GM19452 (cell line): Measurements from ENCODE around the gene TMEM170A.
"Not testable (repeated sequence)": the region's sequence is repeated elsewhere in the genome, so short reads cannot be mapped to it uniquely, and the experiment has no call there.

Source experiments
- ATAC-seq: cut with Tn5 transposase; IDR thresholded peaks from one replicate; pipeline ENCODE4 v1.9.1; 2021; ENCODE audit not compliant: unreplicated experiment

The TMEM170A gene

GRCh38 chr16:75456971-75457370 lies 7.5 kb downstream of the TMEM170A start:
- no peak for ATAC-seq

DNA sequence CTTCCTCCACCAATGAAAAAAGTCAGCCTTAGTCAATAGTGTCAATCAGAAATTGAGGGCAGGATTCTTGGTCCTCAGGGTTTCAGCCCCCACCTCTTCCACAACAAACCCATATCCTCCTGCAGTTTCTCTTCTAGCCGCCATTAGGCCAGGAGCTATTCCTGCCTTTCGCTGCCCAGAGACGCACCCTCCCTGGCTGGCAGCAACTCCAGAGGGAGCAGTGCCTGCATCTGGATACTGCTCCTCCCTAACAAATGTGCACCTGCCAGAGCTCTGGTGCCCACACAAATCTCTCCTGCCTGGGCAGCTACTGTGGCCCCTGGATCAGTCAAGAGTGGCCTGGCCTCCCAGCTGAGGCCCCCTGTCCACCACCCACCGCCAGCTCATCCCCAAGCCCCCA lies 8.0 kb downstream of the TMEM170A start:
- not testable (repeated sequence) for ATAC-seq

GRCh38 chr16:75455677-75456076 lies 8.8 kb downstream of the TMEM170A start:
- ATAC-seq, result no peak

DNA sequence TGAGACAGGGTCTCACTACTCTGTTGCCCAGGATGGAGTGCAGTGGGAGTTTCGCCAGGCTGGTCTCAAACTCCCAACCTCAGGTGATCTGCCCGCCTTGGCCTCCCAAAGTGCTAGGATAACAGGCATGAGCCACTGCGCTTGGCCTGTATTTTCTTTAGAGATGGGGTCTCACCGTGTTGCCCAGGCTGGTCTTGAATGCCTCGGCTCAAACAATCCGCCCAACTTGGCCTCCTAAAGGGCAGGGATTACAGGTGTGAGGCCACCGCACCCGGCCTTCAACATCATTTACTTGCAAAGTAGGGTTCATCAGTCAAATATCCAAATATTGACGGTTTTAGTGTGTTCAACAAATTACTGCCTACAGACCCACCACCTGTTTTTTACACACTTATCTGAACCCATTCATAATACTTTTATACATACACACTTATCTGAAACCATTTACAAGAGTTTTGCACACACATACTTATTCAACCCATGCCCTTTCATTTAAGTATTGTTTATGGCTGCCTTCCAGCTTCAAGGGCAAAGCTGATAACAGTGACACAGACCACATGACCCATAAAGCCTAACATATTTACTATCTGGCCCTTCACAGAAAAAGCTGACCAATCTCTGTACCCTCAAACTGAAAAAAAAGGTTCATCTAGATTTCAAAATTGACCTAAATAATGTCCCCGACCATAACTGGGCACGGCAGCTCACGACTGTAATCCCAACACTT lies 11.9 kb downstream of the TMEM170A start:
- ATAC-seq, result no peak

GRCh38 chr16:75446416-75446815 lies 18.1 kb downstream of the TMEM170A start:
- ATAC-seq, result no peak

- ATAC-seq, result no peak
Observed at GRCh38 chr16:75445298-75445697, 19.2 kb downstream of the TMEM170A start.

GRCh38 chr16:75443298-75443697 lies 21.2 kb downstream of the TMEM170A start:
- no peak for ATAC-seq

GRCh38 chr16:75433732-75434413 lies 30.6 kb downstream of the TMEM170A start:
- peak; percentile 67 for ATAC-seq

- ATAC-seq, result peak; percentile 94
Observed at GRCh38 chr16:75432828-75433731, 31.4 kb downstream of the TMEM170A start, which contains the start of gene CFDP1. CFDP1 (minus strand) TSS chr16:75433503; CDS start chr16:75433352, 151 bp downstream.

DNA sequence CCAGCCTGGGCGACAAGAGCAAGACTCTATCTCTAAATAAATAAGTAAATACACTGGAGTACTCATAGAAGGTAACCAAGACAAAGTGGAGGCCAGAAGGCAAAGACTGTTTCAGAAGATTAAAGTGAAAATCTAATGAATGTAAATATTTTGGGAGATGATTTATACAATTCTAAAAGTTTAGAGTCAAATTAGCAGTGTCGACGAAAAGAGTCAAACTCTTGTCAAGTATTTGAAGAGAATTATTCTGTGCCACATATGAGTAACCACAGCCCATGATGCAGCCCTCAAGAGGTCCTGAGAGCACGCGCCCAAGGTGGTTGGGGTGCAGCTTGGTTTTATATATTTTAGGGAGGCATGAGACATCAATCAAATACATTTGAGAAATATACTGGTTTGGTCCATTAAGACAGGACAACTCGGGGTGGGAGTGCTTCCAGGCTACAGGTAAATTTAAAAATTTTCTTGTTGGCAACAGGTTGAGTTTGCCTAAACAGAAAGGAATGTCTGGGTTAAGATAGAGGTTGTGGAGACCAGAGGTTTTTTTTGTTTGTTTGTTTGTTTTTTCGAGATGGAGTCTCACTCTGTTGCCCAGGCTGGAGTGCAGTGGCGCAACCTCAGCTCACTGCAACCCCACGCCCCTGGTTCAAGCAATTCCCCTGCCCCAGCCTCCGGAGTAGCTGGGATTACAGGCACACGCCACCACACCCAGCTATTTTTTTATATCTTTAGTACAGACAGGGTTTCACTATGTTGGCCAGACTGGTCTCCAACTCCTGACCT lies 34.7 kb downstream of the TMEM170A start:
- no peak for ATAC-seq

GRCh38 chr16:75426524-75426923 lies 38.0 kb downstream of the TMEM170A start:
- ATAC-seq, result not testable (repeated sequence)

DNA sequence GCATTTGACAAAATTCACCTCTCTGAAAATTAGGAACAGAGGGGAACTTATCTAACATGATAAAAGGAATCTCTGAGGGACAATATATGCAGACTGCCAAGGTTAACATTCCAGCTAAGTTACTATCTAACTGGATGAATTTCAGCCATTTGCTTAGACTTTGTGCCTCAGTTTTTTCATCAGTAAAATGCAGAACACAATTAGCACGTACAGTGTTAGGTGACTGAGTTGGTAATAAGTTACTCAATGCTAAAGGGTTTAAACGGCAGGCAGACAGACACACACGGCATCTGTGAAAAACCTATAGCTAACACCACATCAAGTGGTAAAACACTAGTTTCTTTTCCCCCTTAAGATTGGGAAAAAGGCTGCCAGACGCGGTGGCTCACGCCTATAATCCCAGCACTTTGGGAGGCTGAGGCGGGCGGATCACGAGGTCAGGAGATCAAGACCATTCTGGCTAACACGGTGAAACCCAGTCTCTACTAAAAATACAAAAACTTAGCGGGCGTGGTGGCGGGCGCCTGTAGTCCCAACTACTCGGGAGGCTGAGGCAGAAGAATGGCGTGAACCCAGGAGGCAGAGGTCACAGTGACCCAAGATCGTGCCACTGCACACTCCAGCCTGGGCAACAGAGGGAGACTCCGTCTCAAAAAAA lies 40.3 kb downstream of the TMEM170A start:
- not testable (repeated sequence) for ATAC-seq

DNA sequence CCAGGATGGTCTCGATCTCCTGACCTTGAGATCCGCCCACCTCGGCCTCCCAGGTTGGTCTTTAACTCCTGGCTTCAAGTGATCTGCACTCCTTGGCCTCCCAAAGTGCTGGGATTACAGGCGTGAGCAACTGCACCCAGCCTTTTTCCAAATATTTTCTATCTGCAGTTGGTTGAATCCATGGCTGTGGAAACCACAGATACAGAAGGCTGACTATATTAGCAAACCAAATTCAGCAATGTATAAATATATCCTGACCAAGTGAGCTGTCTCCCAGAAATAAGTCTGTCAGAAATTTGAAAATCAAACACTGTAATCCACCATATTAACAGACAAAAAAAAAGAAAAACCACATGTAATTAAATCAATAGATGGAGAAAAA lies 40.8 kb downstream of the TMEM170A start:
- ATAC-seq, result no peak

GRCh38 chr16:75421820-75422126 lies 42.7 kb downstream of the TMEM170A start:
- ATAC-seq, result no peak

- peak; percentile 78 for ATAC-seq
Observed at GRCh38 chr16:75420987-75421819, 43.3 kb downstream of the TMEM170A start.

DNA sequence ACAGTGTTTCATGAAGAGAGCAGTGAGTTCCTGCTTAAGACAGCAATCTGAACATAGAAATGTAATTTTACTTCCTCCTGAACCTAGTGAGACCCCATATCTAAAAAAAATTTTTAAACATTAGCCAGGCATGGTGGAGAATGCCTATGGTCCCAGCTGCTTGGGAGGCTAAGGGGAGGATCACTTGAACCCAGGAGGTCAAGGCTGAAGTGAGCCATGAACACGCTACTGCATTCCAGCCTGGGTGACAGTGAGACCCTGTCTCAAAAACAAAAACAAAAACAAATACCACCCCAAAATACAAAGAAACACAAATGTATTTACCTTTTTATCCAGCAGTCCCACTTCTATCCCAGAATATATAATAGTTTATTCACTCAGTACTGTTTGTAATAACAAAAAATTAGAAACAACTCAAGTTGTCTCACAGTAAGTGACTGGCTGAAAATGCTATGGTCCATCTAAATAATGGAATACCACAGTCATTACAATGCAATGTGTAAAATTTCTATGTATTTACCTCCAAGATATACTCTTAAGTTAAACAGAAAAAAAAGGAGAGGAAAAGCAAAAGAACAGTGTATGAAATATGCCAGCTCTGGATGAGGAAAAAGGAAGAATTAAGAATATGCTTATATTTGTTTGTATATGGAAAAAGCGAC lies 47.5 kb downstream of the TMEM170A start:
- ATAC-seq, result no peak

GRCh38 chr16:75415169-75415905 lies 49.2 kb downstream of the TMEM170A start:
- ATAC-seq, result no peak

DNA sequence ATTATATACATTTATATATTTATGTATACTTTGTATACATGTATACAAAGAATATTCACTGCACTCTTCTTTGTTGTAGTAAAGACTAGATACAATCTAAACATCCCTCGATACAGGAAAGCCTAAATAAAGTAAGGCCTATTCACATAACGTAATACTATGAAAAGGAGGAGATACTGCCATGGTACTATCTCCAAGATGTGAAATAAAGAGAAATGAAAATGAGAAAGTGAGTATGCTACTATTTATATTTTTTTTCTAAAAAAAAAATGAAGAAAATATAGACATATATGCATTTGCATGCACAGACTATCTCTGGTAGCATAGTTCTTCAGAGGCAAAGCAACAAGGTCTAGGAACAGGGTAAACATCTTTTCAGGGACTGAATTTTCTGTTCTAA lies 50.5 kb downstream of the TMEM170A start:
- ATAC-seq, result no peak
